AG20443 (cell line): ENCODE measurements around the gene MROH7.

Experiments used
- DNase-seq: peaks from one replicate; pipeline ENCODE4 v3.0.0; 2012; ENCODE audit warnings: low spot score, mixed read lengths

MROH7 gene

GRCh38 chr1:54640863-54641836 is at the start of gene MROH7:
Gene MROH7, plus strand, starts transcription at chr1:54641786. Its CDS starts 11,141 bp downstream, at chr1:54652927.
- no peak for DNase-seq

- DNase-seq = no peak
These were observed 47.9 kb upstream of the MROH7 start for GRCh38 chr1:54593571-54594160.

GRCh38 chr1:54594463-54594862 is 47.1 kb upstream of the MROH7 start:
- no peak for DNase-seq

DNA sequence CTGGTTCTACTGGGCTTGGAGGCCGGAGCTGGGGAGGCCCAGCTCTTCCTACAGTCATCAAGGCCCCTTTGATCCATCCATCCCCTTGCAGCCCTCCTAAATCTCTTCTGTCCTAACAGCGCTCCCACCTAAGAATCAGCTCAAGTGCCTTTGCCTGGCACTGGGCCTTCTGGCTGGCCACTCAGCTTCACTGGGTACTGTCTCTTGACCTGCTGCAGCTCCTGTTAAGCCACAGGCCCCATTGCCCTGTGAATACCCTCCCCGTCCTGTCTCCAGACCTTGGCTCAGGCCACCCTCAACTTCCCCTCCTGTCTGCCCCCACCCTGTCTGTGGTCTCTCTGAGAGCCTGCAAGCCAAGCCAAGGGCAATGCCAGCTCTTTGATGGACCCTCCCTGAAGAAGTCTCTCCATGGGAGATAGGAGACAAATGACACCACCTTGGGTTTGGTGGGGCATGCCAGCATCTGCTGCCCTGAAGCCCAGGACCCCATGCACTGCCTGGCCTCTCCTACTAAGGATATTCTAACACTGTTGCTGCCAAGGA is 45.6 kb upstream of the MROH7 start:
- no peak for DNase-seq

GRCh38 chr1:54596756-54597155 is 44.8 kb upstream of the MROH7 start:
- DNase-seq = no peak

DNA sequence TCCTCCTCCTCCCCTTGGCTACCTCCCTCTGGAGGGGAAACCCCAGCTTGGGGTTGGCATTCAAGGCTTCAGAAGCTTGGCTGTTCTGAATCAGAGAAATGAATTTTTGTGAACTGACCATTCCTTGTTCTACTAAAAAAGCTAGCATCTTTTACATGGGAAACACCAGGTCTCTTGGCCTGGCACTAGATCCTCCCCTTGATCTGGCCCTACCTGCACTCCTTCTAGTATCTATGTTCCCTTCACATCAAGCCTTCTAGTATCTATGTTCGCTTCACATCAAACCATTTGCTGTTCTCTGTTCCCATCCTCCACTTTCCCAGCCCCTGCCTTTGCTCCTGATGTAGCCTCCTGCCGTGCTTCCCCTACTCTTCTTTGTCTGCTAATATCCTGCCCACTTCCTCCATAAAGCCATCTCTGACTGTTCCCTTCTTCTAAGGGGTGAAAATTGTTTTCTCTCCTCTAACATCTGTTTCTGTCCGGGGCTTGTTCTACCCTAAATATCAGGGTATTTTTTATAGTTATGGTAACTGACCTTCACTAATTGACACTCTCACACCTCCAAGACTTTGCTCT is 44.0 kb upstream of the MROH7 start:
- DNase-seq = no peak

- DNase-seq = no peak
These were observed 42.3 kb upstream of the MROH7 start for GRCh38 chr1:54599211-54599823.

DNA sequence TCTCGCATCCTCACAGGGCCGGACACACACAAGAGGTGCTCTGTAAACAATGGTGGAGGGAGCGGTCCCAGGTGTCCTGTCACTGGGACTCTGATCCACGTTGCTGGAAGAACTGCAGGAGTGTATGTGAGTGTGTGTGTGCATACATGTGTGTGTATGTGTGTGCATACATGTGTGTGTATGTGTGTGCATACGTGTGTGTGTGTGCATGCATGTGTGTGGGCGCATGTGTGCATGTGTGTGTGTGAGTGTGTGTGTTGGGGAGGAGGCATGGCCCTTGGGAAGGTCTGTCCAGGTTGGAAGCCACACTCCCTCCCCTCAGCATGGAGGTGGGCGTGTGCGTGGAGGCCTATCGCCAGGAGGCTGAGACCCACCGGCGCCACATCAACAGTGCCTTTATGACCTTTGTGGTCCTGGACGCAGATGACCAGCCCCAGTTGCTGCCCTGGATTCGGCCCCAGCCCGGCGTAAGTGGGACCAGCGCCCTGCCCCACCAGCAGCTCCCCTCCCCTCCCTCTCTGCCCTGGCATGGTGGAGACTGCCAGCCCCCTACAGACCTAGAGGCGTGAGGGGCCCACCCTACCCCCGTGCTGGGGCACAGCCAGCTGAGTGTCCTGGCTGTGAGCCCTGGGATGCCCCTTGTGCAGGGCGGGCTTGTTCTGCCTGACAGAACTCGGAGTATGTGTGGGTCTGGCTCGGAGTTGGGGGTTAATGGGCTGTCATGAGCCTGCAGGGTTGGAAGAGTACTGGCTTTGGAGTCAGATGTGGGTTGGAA is 40.5 kb upstream of the MROH7 start:
- DNase-seq = no peak

GRCh38 chr1:54601730-54602129 is 39.9 kb upstream of the MROH7 start:
- no peak for DNase-seq

DNA sequence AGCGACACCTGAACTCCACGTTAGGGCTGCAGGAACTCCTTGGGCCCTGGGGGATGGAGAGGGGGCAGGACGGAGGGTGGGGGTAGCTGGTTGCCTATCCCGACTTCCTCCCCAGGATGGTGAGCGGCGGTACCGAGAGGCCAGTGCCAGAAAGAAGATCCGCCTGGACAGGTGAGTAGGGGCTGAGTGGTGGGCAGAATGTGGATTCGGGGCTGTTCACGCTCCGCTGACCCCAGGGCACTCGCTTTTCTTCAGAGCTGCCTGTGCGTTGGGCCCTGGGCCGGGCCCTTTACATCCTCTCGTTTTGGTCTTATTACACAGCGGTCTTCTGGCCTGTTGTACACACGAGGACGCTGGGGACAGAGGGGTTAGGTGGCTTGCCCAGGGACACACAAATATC is 39.0 kb upstream of the MROH7 start:
- no peak for DNase-seq

GRCh38 chr1:54603241-54603640 is 38.3 kb upstream of the MROH7 start:
- DNase-seq = no peak

GRCh38 chr1:54604051-54604450 is 37.5 kb upstream of the MROH7 start:
- no peak for DNase-seq

DNA sequence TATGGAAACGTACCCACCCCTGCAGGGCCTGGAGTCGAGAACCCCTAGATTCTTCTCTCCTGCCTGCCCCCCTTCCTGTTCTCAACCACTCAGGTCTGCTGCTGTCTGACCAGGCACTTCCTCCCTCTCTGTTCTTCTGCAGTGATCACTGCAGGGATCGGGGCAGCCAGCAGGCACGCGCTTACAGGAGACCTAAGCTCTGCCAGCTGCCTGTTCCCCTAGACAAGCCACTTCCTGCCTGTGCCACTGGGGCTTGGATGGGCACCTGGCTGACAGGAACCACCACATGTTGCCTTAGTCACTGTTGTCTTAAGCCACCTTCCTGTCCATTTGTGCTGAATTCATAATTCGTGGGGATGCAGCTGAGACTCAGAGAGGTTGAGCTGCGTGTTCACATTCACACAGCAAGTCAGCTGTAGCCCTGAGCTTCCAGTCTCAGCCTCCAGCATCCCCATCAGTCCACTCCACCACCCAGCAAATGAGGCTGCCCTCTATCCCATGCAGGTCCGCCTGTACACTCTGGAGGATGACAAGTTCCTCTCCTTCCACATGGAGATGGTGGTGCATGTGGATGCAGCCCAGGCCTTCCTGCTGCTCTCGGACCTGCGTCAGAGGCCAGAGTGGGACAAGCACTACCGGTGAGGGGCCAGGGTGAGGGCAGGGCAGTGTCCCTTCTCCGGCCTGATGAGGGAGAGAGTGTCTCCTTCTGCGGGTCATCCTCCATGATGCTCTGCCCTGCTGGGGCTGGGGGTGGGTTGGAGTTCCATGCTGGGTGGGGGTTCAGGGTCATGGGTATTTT is 36.8 kb upstream of the MROH7 start:
- no peak for DNase-seq

GRCh38 chr1:54606096-54606989 is 35.2 kb upstream of the MROH7 start:
- no peak for DNase-seq

DNA sequence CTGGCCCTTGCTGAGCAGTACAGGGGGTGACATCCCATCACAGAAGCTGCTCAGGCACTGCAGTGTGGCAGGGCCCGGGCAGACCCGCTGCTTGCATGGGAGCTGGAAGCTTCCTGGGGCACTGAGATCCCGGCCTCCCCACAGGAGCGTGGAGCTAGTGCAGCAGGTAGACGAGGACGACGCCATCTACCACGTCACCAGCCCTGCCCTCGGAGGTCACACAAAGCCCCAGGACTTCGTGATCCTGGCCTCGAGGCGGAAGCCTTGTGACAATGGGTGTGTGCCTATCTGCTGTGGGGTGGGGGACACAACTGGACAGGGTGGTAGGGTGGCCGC is 34.6 kb upstream of the MROH7 start:
- DNase-seq = no peak

DNA sequence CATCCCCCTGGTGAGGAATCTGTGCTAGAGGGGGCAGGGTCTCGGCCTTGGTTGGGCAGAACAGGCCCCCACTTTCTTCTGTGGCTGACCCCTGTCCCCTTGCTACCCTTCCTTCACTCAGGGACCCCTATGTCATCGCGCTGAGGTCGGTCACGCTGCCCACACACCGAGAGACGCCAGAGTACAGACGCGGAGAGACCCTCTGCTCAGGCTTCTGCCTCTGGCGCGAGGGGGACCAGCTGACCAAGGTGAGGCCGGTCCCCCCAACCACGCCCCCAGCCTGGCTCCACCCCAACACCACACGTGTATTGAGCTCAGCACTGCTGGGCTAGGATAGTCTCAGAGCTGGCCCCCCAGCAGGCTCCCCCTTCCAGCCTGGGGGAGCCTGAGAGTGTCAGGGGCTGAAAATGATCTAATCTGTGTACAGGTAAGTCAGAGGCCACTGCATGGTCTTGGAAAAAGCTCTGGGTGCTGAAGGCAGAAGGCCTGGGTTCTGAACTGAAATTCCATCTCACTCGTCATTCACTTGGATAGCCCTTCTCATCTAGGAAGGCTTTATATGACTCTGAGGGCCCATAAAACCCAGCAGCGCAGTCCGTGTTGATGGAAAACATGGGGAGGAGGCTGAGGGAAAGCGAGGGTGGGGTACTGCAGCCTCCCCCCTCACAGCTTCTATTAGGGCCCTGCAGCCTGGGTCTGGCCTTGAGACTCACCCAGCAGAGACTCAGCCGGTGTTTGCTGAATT is 33.6 kb upstream of the MROH7 start:
- no peak for DNase-seq

- DNase-seq = no peak
These were observed 32.9 kb upstream of the MROH7 start for GRCh38 chr1:54608566-54609230.

GRCh38 chr1:54609301-54609921 is 32.2 kb upstream of the MROH7 start:
- no peak for DNase-seq
